Endothelial cell of umbilical vein (primary cell): ENCODE data around the gene AIDA. TPM values are rescaled to one million over a fixed set of nuclear protein-coding genes. Genes with fewer than 3 reads are reported as not detected.

Experiments used
- BruUV-seq: library from RNA; stranded (reverse); fragments of 400-500 nt; replicated peaks from 2 replicates; lab custom pipeline; 2021; lab: Mats Ljungman, UMichigan
- CTCF ChIA-PET: fragments of 300-600, 350-600 bp; sonication (Branson Sonifier 250); formaldehyde crosslinking; loops from one replicate; lab custom pipeline; 2021; ENCODE audit warnings: antibody characterized with exemption, inconsistent platforms; lab: Charles Lee
- POLR2A ChIA-PET: fragments of 300-600, 350-600 bp; sonication (Branson Sonifier 250); formaldehyde crosslinking; loops from one replicate; lab custom pipeline; 2021; ENCODE audit warnings: antibody characterized with exemption, inconsistent platforms; lab: Charles Lee
- DNase-seq: peaks from one replicate; pipeline ENCODE4 v3.0.0-alpha.2; 2011; ENCODE audit warnings: low read depth, low spot score
- FAIRE-seq: peaks from 2 replicates; lab custom pipeline; 2011; peaks lifted over from hg19 to GRCh38; lab: Jason Lieb, UNC
- H2AFZ ChIP-seq: 2 replicates; pipeline ENCODE4 v1.6.0; 2012; ENCODE audit warnings: low read depth, low read length, control low read depth, inconsistent platforms
- H3K27ac ChIP-seq: 2 replicates; pipeline ENCODE4 v1.5.1; 2011; ENCODE audit warnings: low read depth, mild to moderate bottlenecking, control low read depth, low read length, moderate library complexity; ENCODE audit not compliant: insufficient read depth
- H3K27me3 ChIP-seq, 2 experiments: 2 replicates each; pipeline versions ENCODE4 v1.6.0 to v1.6.1; 2011; ENCODE audit warnings: low read length in 2 of 2, mixed read lengths in 1 of 2; ENCODE audit not compliant: control insufficient read depth in 2 of 2, insufficient read depth in 2 of 2
- H3K36me3 ChIP-seq, 2 experiments: 2 replicates in 1 of 2; 3 replicates in 1 of 2; pipeline ENCODE4 v1.5.1; 2011; ENCODE audit warnings: low read length in 2 of 2, mild to moderate bottlenecking in 1 of 2, moderate library complexity in 1 of 2; ENCODE audit not compliant: control insufficient read depth in 2 of 2, insufficient read depth in 2 of 2; ENCODE audit errors: extremely low read depth in 1 of 2
- H3K4me1 ChIP-seq: 3 replicates; pipeline ENCODE4 v1.5.1; 2011; ENCODE audit warnings: mild to moderate bottlenecking, low read length; ENCODE audit not compliant: control insufficient read depth, insufficient read depth; ENCODE audit errors: extremely low read depth
- H3K4me2 ChIP-seq: 2 replicates; pipeline ENCODE4 v1.6.1; 2011; ENCODE audit warnings: low read length, control low read depth, mixed read lengths; ENCODE audit not compliant: insufficient read depth
- H3K4me3 ChIP-seq, 3 experiments: fragments of 200-600 bp in 1 of 3; sonication (generic), shearing (Covaris generic) in 1 of 3; replicated peaks in 1 of 3; 2 replicates each; pipeline ENCODE4 v1.5.1; 2011 to 2016; ENCODE audit warnings: control low read depth in 3 of 3, low read length in 3 of 3, mild to moderate bottlenecking in 2 of 3, inconsistent platforms in 1 of 3, low read depth in 1 of 3, moderate library complexity in 1 of 3; ENCODE audit not compliant: insufficient read depth in 1 of 3
- H3K79me2 ChIP-seq: 2 replicates; pipeline ENCODE4 v1.6.0; 2012; ENCODE audit warnings: low read length, inconsistent platforms; ENCODE audit not compliant: control insufficient read depth, insufficient read depth
- H3K9ac ChIP-seq: replicated peaks from 2 replicates; pipeline ENCODE3; 2011; ENCODE audit warnings: low read length, control low read depth; ENCODE audit not compliant: insufficient read depth; ENCODE audit errors: extremely low read depth
- H3K9me1 ChIP-seq: replicated peaks from 3 replicates; pipeline ENCODE4 v1.6.0; 2011; ENCODE audit warnings: mild to moderate bottlenecking, low read length; ENCODE audit not compliant: control insufficient read depth, insufficient read depth; ENCODE audit errors: extremely low read depth
- H3K9me3 ChIP-seq: replicated peaks from 2 replicates; pipeline ENCODE4 v1.5.1; 2012; ENCODE audit warnings: low read length, inconsistent platforms; ENCODE audit not compliant: control insufficient read depth, insufficient read depth
- H4K20me1 ChIP-seq: replicated peaks from 2 replicates; pipeline ENCODE3; 2011; ENCODE audit warnings: mild to moderate bottlenecking, low read length; ENCODE audit not compliant: control insufficient read depth, insufficient read depth; ENCODE audit errors: extremely low read depth
- EZH2 ChIP-seq: IDR thresholded peaks from 2 replicates; pipeline ENCODE4 v1.6.1; 2012; ENCODE audit warnings: borderline replicate concordance, low read depth, mild to moderate bottlenecking, moderate library complexity, low read length, inconsistent platforms; ENCODE audit not compliant: severe bottlenecking
- FOS ChIP-seq: IDR thresholded peaks from 2 replicates; pipeline ENCODE4 v1.6.1; 2011; ENCODE audit warnings: mild to moderate bottlenecking, low read length, moderate library complexity, borderline replicate concordance; ENCODE audit not compliant: insufficient read depth
- GATA2 ChIP-seq: IDR thresholded peaks from 2 replicates; pipeline ENCODE4 v1.7.0; 2011; ENCODE audit warnings: low read depth, mild to moderate bottlenecking, moderate library complexity, mixed read lengths, low read length; ENCODE audit not compliant: insufficient read length, insufficient read depth
- JUN ChIP-seq: IDR thresholded peaks from 2 replicates; pipeline ENCODE4 v1.6.1; 2011; ENCODE audit warnings: borderline replicate concordance, low read depth; ENCODE audit not compliant: insufficient read length, insufficient read depth
- MYC ChIP-seq: IDR thresholded peaks from one replicate; pipeline ENCODE4 v1.6.1; 2011; ENCODE audit warnings: mild to moderate bottlenecking, low read depth, low read length
- POLR2A ChIP-seq: IDR thresholded peaks from 2 replicates; pipeline ENCODE4 v1.6.1; 2012; ENCODE audit warnings: low read depth, mild to moderate bottlenecking, control low read depth, low read length
- POLR2AphosphoS5 ChIP-seq: IDR thresholded peaks from 2 replicates; pipeline ENCODE4 v1.6.1; 2012; ENCODE audit warnings: low read depth, mild to moderate bottlenecking, control low read depth, low read length, moderate library complexity; ENCODE audit not compliant: insufficient read depth
- dilution Hi-C: fragments of 300-500 bp; cut with MboI; formaldehyde crosslinking; loops from one replicate; pipeline ENCODE4 v1.15.0; 2019; ENCODE audit warnings: low sequenced_read_pairs; ENCODE audit not compliant: extremely low pct_ligation_motif_present
- intact Hi-C: fragments of 100-400 bp; cut with micrococcal nuclease; formaldehyde crosslinking; loops from one replicate; pipeline ENCODE4 v1.10.0; 2022
- polyA plus RNA-seq, 4 experiments: library from polyadenylated mRNA; depleted of rRNA in 3 of 4; stranded (reverse) in 3 of 4; unstranded in 1 of 4; fragments of >200 nt; gene quantifications; 2 replicates each; pipeline versions ENCODE4 v1.2.1 to v1.2.3, GENCODE V29; 2011 to 2012; ENCODE audit warnings: missing spikeins in 1 of 4
- total RNA-seq: library from RNA; stranded (reverse); gene quantifications from 2 replicates; pipeline ENCODE4 v1.2.3, GENCODE V29; 2021
- TF ChIP-seq, protein P1 (sequence below), 2 donors: IDR thresholded peaks; 1 replicate in 1 of 2; 2 replicates in 1 of 2; pipeline ENCODE4 v1.5.1; 2011; ENCODE audit warnings: low read length in 2 of 2, mild to moderate bottlenecking in 2 of 2, moderate library complexity in 2 of 2, control low read depth in 1 of 2, inconsistent platforms in 1 of 2, low read depth in 1 of 2; ENCODE audit not compliant: insufficient read depth in 1 of 2; ENCODE audit errors: extremely low read depth in 1 of 2
- TF ChIP-seq, protein P2 (sequence below): IDR thresholded peaks from 2 replicates; pipeline ENCODE4 v1.6.1; 2011; ENCODE audit not compliant: insufficient read depth, insufficient read length

The AIDA gene
- total and polyA plus RNA-seq, 2 donors (not counting 3 experiments of a cell fraction or from before 2014, with no cell fraction given): 32.8 to 75.4 TPM

DNA sequence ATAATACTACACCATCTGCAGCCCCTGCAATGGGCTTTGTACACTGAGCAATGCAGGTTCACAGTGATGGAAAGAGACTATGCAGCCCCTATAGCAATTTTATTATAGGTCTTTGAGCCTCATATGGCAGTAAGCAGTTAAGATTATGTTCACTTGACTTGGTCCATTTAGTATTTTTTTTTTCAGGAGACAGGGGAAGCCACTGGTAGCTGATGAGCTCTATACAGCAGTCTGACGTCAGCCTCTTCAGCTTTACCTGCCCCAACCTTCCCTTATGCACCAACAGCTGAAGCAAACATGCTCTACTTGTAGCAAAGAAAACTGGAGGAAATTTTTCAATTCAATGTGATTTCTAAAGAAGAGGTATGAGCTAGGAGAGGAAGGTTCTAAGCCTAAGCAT is 32.2 kb downstream of the AIDA start:
- Histone ChIP-seq H3K9ac (no peak overlapping the region), H3K4me2 (no peak overlapping the region), H3K36me3 (peaks cover 2 to 3% of the 10 kb centered on the region in 2 experiments), H3K4me3 (no peak overlapping the region), H3K27me3 (no peaks in the 10 kb centered on the region), H3K4me1 (no peaks in the 10 kb centered on the region), H2AFZ (no peak overlapping the region), H3K9me1 (no peaks in the 10 kb centered on the region), H3K27ac (no peak overlapping the region), H3K79me2 (no peaks in the 10 kb centered on the region), H3K9me3 (no peaks in the 10 kb centered on the region), H4K20me1 (no peaks in the 10 kb centered on the region)
- no TSS peak for BruUV-seq
- intact Hi-C loops (no loop called here), dilution Hi-C loops (no loop called here)
- ChIA-PET POLR2A (interaction anchor here (0.7 kb wide), 1 partner anchor 970 kb away, joined by 4 read pairs; no protein-coding TSS in a partner anchor), CTCF (interaction anchor here (0.9 kb wide), 1 partner anchor 18 kb away, joined by 3 read pairs; no protein-coding TSS in a partner anchor)
- TF ChIP-seq MYC (no peak), POLR2AphosphoS5 (no peak), GATA2 (no peak), FOS (no peak), POLR2A (no peak), EZH2 (no peak), JUN (no peak)
- TF ChIP-seq, protein P1, sequence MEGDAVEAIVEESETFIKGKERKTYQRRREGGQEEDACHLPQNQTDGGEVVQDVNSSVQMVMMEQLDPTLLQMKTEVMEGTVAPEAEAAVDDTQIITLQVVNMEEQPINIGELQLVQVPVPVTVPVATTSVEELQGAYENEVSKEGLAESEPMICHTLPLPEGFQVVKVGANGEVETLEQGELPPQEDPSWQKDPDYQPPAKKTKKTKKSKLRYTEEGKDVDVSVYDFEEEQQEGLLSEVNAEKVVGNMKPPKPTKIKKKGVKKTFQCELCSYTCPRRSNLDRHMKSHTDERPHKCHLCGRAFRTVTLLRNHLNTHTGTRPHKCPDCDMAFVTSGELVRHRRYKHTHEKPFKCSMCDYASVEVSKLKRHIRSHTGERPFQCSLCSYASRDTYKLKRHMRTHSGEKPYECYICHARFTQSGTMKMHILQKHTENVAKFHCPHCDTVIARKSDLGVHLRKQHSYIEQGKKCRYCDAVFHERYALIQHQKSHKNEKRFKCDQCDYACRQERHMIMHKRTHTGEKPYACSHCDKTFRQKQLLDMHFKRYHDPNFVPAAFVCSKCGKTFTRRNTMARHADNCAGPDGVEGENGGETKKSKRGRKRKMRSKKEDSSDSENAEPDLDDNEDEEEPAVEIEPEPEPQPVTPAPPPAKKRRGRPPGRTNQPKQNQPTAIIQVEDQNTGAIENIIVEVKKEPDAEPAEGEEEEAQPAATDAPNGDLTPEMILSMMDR (IDR thresholded peaks at IDR 0.05; ENCODE audit: extremely low read depth in 1 of 2, insufficient read depth in 1 of 2, low read depth in 1 of 2, low read length in 2 of 2): no peak
- TF ChIP-seq, protein P2, sequence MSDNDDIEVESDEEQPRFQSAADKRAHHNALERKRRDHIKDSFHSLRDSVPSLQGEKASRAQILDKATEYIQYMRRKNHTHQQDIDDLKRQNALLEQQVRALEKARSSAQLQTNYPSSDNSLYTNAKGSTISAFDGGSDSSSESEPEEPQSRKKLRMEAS: no peak
- FAIRE-seq: no peak
- DNase-seq: no peak
